GM13976 (cell line): ENCODE data around the gene MAP10.

ENCODE experiments used
- DNase-seq: peaks from one replicate; pipeline ENCODE4 v3.0.0; 2012; ENCODE audit warnings: low spot score
- in situ Hi-C: fragments of 300-500 bp; cut with MboI; formaldehyde crosslinking; loops from one replicate; pipeline ENCODE4 v1.12.0; 2022; ENCODE audit warnings: low sequenced_read_pairs, mixed read lengths, inconsistent platforms; ENCODE audit not compliant: unreplicated experiment
- TF ChIP-seq, protein P1 (sequence below): IDR thresholded peaks from 2 replicates; pipeline ENCODE4 v1.5.1; 2012; ENCODE audit warnings: borderline replicate concordance, mild to moderate bottlenecking; ENCODE audit not compliant: insufficient read depth; ENCODE audit errors: extremely low read depth, missing control alignments, control extremely low read depth

Gene MAP10

DNA sequence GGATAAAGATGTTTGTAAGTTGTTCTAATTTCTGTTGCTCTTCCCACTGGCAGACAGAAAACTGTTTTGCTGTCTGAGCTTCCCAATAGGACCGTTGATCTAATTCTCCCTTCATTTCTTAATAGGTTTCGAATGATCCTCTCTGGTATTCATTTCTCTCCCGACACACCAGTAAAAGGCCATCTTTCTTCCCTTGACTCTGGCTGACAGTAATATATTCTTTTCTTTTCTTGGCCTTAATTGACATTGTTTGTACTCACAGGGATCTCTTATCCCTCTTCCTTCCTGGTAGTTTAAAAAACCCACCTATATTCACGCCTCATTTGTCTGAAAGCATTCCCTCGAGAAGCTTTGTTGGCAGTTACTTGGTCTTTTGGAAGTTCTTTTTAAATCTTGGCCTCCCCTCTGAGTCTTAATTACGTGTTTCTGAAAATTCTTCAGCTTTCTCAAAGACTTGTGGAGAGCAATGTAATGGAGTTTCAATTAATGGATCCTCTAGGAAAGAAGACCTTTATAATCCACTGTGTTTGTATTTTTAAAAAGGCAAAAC lies 40.3 kb downstream of the MAP10 start:
- in situ Hi-C loops = no loop called here
- TF ChIP-seq, protein P1, sequence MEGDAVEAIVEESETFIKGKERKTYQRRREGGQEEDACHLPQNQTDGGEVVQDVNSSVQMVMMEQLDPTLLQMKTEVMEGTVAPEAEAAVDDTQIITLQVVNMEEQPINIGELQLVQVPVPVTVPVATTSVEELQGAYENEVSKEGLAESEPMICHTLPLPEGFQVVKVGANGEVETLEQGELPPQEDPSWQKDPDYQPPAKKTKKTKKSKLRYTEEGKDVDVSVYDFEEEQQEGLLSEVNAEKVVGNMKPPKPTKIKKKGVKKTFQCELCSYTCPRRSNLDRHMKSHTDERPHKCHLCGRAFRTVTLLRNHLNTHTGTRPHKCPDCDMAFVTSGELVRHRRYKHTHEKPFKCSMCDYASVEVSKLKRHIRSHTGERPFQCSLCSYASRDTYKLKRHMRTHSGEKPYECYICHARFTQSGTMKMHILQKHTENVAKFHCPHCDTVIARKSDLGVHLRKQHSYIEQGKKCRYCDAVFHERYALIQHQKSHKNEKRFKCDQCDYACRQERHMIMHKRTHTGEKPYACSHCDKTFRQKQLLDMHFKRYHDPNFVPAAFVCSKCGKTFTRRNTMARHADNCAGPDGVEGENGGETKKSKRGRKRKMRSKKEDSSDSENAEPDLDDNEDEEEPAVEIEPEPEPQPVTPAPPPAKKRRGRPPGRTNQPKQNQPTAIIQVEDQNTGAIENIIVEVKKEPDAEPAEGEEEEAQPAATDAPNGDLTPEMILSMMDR = no peak
- no peak for DNase-seq

DNA sequence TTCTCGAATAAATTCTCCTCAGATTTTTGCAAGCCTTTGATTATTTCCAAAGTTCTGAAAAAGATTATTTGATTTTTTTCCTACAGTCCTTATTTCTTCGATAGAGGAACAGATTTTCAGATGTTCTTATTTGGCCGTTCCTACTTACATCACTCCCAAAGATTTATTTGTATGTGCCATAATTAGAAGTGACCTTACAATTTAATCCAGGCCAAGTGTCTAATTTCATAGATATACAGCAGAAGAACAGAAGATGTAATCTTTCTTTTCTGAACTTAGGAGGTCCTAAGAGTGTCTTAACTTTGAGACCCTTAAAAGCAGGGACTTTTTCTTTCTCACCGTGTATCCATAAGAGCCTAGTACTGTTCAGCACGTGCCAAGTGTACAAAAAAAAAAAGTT lies 46.3 kb downstream of the MAP10 start:
- DNase-seq = no peak
- in situ Hi-C loops = no loop called here
- TF ChIP-seq, protein P1 = no peak

DNA sequence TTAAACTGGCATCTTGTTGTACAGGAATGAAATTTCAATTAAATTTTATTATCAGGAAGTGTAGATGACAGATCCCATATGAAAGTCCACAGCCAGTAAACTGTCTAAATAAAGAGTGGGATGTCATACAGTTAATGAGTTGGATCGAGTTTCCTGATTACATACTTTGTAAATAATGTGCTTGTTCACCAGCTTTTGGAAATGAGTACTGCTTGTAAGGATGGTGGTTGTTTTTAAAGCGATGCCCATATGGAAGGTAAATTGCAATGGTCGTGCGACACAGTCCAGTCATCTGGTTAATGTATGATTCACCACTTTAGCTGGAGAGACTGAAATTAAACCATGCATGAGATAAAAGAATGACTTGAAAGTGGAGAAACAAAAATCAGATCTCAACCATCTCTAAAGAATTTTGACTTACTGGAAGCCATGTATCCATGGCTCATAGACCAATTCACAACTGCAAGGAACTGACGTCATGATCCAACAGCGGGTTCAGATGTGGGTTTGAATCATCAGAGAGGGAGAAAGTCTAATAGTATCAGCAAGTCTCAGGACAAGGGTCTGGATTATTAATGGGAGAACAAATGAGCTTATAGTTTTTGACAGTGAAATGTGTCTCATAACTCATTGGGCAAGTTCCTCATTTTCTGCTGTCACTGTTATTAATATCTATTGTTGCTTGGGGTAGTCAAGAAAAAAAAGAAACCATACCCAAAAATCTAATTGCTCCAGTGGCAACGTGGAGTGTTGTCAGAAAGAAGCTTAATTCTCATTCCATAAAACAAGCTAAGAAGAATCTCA lies 49.0 kb downstream of the MAP10 start:
- no peak for DNase-seq
- TF ChIP-seq, protein P1 = no peak
- in situ Hi-C loops = no loop called here

DNA sequence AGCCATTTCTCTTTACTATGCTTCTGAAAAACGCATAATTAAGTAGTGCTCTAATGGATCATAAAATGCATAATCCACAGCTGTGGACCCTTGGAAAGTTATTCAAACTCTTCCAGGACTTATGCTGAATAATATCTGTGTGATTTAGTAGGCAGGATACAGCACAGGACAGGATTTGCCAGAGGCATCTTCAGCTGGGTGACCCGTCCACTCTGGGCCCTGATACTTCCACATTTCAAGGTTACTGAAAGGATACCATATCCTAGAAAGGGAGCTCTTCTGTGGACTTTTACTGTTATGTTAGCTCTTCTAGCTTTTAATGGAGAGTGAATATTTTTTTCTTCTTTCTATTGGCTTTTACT lies 49.6 kb downstream of the MAP10 start:
- in situ Hi-C loops = no loop called here
- no peak for DNase-seq

DNA sequence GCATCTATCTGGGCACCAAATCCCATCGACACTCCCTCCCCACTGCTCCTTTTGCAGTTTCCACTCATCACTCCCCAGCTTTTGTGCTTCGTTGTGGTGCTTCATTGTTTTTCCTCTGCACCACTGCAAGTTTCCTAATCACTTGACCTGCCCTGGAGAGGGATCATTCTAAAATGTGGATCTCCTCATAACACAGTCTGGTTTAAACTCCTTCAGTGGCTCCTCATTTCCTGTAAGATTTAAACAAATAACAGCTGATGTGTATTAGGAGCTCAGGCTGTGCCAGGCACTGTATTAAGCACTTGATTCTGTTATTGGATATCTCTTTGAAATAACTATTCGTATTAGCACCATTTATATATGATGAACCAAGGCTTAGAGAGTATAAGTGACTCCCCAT lies 51.3 kb downstream of the MAP10 start:
- in situ Hi-C loops = no loop called here
- TF ChIP-seq, protein P1 = no peak
- DNase-seq = no peak

More for the DNA sequence above, 49.6 kb downstream of the MAP10 start:
- TF ChIP-seq, protein P1 = no peak
